ENCODE results near the gene CYP2D6.

DNA sequence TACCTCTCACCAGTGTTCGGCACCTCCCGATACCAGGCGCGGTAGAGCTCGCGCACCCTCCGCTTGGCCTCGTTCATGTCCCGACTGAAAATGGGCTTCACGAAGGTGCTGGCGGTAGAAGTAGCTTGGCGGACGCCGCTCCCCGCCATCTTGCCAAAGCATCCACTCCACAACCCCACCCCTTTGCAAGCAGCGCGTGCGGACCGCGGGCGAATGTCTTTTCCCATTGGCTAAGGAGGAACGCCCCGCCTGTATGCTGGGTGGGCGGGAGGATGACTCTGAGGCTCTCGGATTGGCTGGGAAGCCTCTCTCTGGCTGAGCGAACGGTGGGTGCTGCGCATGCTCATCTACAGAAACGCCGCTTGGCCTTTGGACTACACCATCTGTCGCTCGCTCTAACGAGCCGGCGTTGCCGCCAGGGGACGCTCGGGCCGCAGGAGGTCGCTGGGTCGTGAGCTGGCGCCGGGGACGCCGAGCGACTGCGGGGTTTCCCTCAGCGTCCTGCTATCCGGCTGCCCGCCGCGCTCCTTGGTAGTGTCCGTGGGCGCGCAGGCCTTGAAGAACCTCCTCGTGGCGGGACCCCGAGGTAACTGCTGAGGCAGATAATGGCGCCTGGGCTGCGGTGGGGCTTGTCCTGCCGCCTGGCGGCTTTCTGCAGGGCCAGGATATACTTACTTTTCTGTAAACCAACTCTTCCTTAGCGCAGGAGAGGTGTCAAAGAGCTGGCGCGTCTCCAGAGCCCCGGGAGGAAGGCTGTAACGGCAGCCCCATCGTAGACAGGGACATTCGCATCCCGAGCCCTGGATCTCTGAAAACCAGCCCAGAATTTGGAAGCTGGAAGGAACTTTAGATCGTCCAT, 39.8 kb downstream of the CYP2D6 start, which contains the start of gene NDUFA6:
- TF ChIP-seq, protein P1, sequence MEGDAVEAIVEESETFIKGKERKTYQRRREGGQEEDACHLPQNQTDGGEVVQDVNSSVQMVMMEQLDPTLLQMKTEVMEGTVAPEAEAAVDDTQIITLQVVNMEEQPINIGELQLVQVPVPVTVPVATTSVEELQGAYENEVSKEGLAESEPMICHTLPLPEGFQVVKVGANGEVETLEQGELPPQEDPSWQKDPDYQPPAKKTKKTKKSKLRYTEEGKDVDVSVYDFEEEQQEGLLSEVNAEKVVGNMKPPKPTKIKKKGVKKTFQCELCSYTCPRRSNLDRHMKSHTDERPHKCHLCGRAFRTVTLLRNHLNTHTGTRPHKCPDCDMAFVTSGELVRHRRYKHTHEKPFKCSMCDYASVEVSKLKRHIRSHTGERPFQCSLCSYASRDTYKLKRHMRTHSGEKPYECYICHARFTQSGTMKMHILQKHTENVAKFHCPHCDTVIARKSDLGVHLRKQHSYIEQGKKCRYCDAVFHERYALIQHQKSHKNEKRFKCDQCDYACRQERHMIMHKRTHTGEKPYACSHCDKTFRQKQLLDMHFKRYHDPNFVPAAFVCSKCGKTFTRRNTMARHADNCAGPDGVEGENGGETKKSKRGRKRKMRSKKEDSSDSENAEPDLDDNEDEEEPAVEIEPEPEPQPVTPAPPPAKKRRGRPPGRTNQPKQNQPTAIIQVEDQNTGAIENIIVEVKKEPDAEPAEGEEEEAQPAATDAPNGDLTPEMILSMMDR (IDR thresholded peaks at IDR 0.05 in 2 of 3, conservative IDR thresholded peaks at IDR 0.05 in 1 of 3; ENCODE audit: control insufficient read depth in 2 of 3, extremely low read depth in 1 of 3, insufficient read depth in 1 of 3, low read depth in 3 of 3, low read length in 3 of 3), result peak; percentile 95 to 99 (median 96); a peak in 5 of 6 replicates
- TF ChIP-seq HCFC1 (IDR thresholded peaks at IDR 0.05; ENCODE audit: low read length) (peak; percentile 26; the same call in 1 of the 2 replicates), IRF4 (IDR thresholded peaks at IDR 0.05; ENCODE audit: low read depth, low read length) (no peak), POLR2A (IDR thresholded peaks at IDR 0.05; ENCODE audit: low read depth, low read length) (peak; percentile 98), YY1 (IDR thresholded peaks at IDR 0.05; ENCODE audit: low read depth, low read length) (peak; percentile 96)

All from GM12878 (cell line).